PC-3 (cell line): Measurements from ENCODE around the gene SMAP2.

Source experiments
- CTCF ChIP-seq: fragments of 300-600 bp; sonication (generic); conservative IDR thresholded peaks from 2 replicates; pipeline ENCODE4 v1.5.1; 2017; ENCODE audit warnings: antibody characterized with exemption, low read depth, mild to moderate bottlenecking, low read length
- EZH2 ChIP-seq: fragments of 300-600 bp; sonication (generic); IDR thresholded peaks from one replicate; pipeline ENCODE4 v1.6.1; 2017; ENCODE audit warnings: antibody characterized with exemption, mild to moderate bottlenecking, low read length; ENCODE audit not compliant: unreplicated experiment
- EZH2phosphoT487 ChIP-seq: fragments of 300-600 bp; sonication (generic); IDR thresholded peaks from 2 replicates; pipeline ENCODE4 v1.6.1; 2018; ENCODE audit warnings: mild to moderate bottlenecking, antibody characterized with exemption, low read length, borderline replicate concordance

GRCh38 chr1:40360631-40361030 is 12.9 kb upstream of the SMAP2 start:
- TF ChIP-seq CTCF (no peak), EZH2 (no peak), EZH2phosphoT487 (no peak)
